HG03196 (cell line): ENCODE measurements around the gene GRIA4.
"Not testable (repeated sequence)": the region's sequence is repeated elsewhere in the genome, so short reads cannot be mapped to it uniquely, and the experiment has no call there.

Experiments
- ATAC-seq: cut with Tn5 transposase; IDR thresholded peaks from one replicate; pipeline ENCODE4 v1.9.1; 2021; ENCODE audit not compliant: unreplicated experiment

Gene GRIA4

GRCh38 chr11:105785850-105786249 is 176.0 kb downstream of the GRIA4 start:
- ATAC-seq = not testable (repeated sequence)

DNA sequence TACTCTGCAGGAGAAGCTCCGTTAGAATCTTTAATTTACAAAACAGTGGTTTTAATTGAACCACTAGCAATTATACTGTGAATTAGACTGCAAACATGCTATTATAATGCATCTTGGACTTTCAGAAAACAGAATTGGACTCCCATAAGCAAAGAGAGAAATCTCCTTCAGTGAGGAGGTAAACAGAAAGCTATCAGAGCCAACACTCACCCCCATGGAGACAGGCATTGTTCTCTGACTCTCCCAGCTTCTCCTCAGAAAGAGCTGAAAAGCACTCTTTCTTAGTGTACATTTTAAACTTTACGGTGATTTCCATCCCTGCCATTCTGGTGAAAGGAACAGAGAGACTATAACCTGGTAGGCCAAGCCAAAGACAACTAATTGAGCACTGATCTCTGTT is 176.9 kb downstream of the GRIA4 start:
- ATAC-seq = no peak

GRCh38 chr11:105789579-105790420 is 179.9 kb downstream of the GRIA4 start:
- no peak for ATAC-seq

- no peak for ATAC-seq
Observed at GRCh38 chr11:105790840-105791239, 181.0 kb downstream of the GRIA4 start.

GRCh38 chr11:105793092-105793491 is 183.2 kb downstream of the GRIA4 start:
- ATAC-seq = no peak

DNA sequence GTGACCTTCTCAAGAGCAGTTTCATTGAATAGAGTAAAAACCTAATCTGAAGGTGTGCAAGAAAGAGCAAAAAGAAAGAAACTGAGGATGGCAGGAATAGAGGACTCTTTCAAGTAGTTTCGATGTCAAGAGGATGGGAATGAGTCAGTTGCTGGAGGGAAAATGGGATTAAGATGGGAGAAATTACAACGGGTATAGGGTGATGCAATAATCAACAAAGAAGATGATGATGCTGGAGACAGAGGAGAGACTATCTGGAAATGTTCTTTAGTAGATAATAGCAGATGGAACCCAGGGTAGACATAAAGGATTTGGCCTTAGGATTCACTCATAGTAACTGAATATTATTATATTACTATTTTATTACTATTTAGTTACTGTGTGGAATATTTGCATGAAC is 189.4 kb downstream of the GRIA4 start:
- no peak for ATAC-seq

DNA sequence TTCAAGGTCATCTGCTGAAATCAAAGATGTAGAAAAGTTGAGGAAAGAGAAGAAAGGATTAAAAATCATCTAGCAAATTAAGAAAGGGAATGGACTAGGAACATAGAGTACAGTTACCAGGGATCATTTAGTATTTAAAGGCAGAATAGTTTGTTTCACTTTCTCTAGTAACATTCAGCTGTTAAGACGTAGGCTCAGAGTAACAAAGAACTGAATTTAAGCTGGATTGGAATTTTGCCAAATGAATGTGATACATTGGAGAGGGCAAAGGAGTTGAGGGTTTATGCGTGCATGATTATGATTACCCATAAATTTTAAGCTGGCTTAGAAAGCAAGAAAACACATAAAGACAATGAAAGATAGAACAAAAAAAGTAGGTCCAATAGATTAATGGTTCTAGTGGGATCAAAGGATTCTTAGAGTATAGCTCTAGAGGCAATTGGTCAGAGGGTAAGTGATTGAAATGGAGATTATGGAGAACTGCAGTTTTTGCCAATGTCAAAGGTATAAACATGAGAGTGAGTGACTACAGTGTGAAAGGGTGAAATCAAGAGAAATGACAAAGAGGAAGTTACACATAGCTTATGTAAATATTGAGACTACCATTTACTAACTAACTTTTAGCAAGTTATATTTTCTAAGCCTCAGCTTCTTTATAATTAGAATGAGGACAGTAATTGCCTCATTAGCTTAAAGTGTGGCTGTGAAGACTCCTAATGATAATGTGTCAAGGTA is 190.0 kb downstream of the GRIA4 start:
- no peak for ATAC-seq

- ATAC-seq = no peak
Observed at GRCh38 chr11:105802390-105802789, 192.5 kb downstream of the GRIA4 start.

DNA sequence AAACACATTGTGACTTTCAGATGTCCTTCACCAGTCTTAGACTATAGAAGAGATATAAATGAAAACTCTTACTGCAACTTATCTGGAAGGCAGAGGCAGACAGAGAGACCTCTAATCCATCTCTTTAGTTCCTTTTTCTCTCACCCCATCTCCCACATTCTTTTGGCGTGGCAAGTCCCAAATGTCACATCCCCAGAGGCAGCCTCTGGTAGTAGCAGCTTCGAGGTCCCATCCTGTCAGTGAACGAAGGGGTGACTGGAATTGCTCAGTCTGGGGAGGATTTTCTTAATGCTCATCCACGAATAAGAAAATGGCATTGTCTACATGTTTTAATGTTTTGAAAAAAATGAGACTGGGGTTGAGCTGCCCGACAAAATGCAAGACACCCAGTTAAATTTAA is 201.4 kb downstream of the GRIA4 start:
- no peak for ATAC-seq

GRCh38 chr11:105821372-105821771 is 211.5 kb downstream of the GRIA4 start:
- no peak for ATAC-seq

GRCh38 chr11:105821781-105822180 is 211.9 kb downstream of the GRIA4 start:
- ATAC-seq = no peak

DNA sequence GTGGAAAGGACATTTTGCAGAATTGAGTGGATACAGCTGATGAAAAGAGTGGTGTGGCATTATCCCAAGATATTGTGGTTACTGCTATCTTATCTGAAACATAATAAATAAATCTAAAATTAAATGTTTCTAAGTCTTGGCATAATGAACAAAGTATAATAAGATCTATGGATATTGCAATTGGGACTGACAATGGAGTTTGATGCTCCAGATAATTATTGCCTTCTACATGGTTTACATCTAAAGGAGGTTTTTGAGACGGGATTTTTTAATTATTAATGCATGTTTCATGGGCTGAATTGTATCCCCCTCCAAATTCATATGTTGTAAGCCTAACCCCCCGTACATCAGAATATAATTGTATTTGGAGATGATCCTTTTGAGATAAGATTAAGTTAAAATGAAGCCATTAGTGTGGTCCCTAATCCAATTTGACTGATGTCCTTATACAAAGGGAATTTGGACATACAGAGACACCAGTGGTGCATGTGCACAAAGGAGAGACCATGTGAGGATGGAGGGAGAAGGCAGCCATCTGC is 213.7 kb downstream of the GRIA4 start:
- ATAC-seq = no peak

- no peak for ATAC-seq
Observed at GRCh38 chr11:105824457-105825013, 214.7 kb downstream of the GRIA4 start.

GRCh38 chr11:105825141-105825540 is 215.3 kb downstream of the GRIA4 start:
- no peak for ATAC-seq

GRCh38 chr11:105827906-105828305 is 218.0 kb downstream of the GRIA4 start:
- ATAC-seq = no peak

DNA sequence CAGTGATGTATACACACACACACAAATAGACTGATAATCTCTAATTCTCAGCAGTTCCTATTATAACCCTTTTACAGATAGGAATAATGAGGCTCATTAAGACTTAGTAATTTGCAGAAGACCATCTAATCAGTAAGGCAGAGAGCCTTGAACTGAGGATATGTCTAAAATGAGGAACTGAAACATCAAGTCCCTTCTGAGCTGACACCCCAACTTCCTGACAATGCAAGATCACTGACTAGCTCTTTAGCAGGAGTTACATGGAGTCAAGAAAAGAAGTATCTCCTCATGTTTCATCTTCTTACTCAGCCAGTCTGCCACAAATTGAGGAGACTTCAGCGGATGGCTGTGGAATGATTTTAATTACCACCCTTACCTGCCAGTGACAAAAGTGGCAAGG is 219.2 kb downstream of the GRIA4 start:
- peak; percentile 85 for ATAC-seq

DNA sequence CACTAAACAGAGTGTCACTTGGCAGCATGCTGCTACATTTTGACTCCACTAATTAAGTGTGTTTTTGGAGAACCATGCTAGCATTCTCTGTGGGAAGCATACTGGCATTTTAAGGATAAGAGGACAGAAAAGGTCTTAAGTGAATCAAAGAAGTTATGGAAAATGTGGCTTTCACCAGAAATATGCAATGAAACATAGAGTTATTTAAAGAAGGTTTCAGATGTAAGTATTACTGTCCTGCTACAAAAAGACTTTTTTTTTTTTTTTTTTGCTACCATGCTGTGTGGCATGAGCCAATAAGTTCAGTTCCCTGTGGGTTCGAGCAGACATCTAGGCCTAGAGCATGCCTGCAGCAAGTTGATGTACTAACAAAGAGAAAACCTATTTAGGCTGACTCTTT is 224.6 kb downstream of the GRIA4 start:
- ATAC-seq = no peak

DNA sequence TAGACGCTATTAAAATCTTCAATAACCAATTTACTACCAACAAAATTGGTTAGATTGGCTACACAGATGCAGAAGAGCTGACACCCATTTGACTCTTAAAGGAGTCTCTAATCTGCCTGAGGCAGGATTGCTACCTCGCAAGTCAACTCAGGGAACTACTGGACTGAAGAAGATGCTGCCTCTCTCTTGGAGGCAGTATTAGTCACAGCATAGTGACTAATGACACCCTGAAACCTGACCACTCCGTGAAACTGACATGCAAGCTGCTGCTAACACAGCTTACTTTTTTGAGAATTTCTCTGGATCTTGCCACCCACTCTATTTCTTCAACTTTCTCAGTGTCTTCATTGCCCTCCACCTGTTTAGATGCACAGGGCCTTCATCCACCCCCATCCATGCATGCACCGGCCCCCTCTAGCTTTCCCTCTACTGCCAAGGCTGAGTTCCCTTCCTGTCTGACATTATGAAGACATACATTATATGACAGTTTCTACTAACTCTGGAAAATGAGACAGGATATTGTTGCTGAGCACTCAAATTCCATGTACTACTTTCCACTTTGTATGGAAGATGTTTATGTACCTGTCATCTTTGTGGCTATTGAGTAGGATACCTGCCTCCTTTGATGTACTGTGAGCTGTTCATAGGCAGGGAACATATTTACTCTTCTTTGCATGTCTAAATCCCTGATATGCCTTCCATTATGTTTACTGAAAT is 229.0 kb downstream of the GRIA4 start:
- no peak for ATAC-seq

- ATAC-seq = no peak
Observed at GRCh38 chr11:105840391-105840790, 230.5 kb downstream of the GRIA4 start.

DNA sequence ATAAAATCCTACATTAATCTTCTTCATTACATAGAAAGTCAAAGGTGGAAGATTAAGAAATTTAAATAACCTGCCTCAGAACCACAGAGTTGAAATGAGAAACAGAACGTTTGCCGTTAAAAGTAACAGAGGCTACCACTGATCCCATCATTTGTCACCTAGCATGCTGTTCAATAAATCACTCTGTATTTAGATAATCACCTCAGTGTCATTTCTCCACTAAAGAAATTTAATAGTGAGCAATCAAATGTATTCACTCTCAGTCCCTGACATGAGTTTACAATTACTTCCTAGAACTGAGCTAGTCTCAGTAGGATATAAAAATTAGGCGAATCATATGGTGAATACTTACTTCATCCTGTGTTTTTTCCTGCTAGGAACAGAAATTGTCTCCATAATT is 242.5 kb downstream of the GRIA4 start:
- ATAC-seq = no peak

DNA sequence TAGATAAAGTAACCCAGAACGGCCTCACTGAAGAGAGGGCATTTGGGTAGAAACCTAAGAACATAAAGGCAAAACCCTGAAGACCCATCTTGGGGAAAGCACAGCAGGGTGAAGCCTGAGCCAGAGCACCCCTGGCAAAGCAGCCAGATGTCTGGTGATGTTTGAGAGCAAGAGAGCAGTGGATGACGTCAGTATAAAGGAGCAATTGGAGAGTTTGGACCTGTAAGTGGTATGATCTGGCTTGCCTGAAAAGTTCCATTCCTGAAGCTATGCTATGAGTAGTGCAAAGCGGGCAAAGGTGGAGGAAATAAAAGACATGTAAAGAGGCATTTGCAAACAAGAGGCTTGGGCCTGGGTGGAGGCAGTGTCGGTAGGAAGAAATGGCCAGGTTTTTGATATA is 244.4 kb downstream of the GRIA4 start:
- ATAC-seq = no peak
